H1 (cell line): ENCODE results near the gene DDX50. TPM values are rescaled to one million over a fixed set of nuclear protein-coding genes. Genes with fewer than 3 reads are reported as not detected.

Source experiments
- CTCF ChIA-PET: fragments of 300-600 bp; sonication (Branson Sonifier 250); formaldehyde crosslinking; loops from one replicate; lab custom pipeline; 2021; ENCODE audit not compliant: partially characterized antibody; lab: Charles Lee
- POLR2A ChIA-PET: fragments of 300-600 bp; sonication (Branson Sonifier 250); formaldehyde crosslinking; loops from one replicate; lab custom pipeline; 2021; ENCODE audit warnings: inconsistent platforms; ENCODE audit not compliant: partially characterized antibody; lab: Charles Lee
- DNase-seq, 2 experiments: peaks; one replicate each; pipeline versions ENCODE4 v3.0.0 to v3.0.0-alpha.2; 2010 to 2022; ENCODE audit warnings: low spot score in 2 of 2, low read depth in 1 of 2, mixed read lengths in 1 of 2
- FAIRE-seq: peaks from 2 replicates; lab custom pipeline; 2011; peaks lifted over from hg19 to GRCh38; lab: Jason Lieb, UNC
- H2AFZ ChIP-seq: 2 replicates; pipeline ENCODE4 v1.8.1; 2012; ENCODE audit warnings: low read length, inconsistent platforms
- H2AK5ac ChIP-seq: 2 replicates; pipeline ENCODE4 v1.6.1; 2013; ENCODE audit warnings: low read depth, low read length
- H2BK120ac ChIP-seq: replicated peaks from 2 replicates; pipeline ENCODE3; 2013; ENCODE audit warnings: low read depth, low read length, inconsistent platforms
- H2BK12ac ChIP-seq: 2 replicates; pipeline ENCODE4 v1.6.1; 2013; ENCODE audit warnings: low read depth, low read length
- H2BK15ac ChIP-seq: 2 replicates; pipeline ENCODE4 v1.6.1; 2013; ENCODE audit warnings: low read length
- H2BK20ac ChIP-seq: 2 replicates; pipeline ENCODE4 v1.6.1; 2013; ENCODE audit warnings: low read length
- H2BK5ac ChIP-seq: 2 replicates; pipeline ENCODE4 v1.6.1; 2013; ENCODE audit warnings: low read depth, low read length
- H3K14ac ChIP-seq: 2 replicates; pipeline ENCODE4 v1.6.1; 2013; ENCODE audit warnings: inconsistent platforms; ENCODE audit not compliant: insufficient read length
- H3K18ac ChIP-seq: 2 replicates; pipeline ENCODE4 v1.6.1; 2013; ENCODE audit warnings: low read length; ENCODE audit errors: extremely low read depth
- H3K23ac ChIP-seq: 2 replicates; pipeline ENCODE4 v1.6.1; 2013; ENCODE audit warnings: inconsistent platforms; ENCODE audit not compliant: insufficient read length
- H3K23me2 ChIP-seq: 2 replicates; pipeline ENCODE4 v1.6.1; 2013; ENCODE audit warnings: low read depth, low read length
- H3K27ac ChIP-seq: 2 replicates; pipeline ENCODE4 v1.6.1; 2011; ENCODE audit warnings: low read depth, low read length, inconsistent platforms
- H3K27me3 ChIP-seq, 4 experiments: replicated peaks in 1 of 4; 1 replicate in 1 of 4; 2 replicates in 3 of 4; pipeline versions ENCODE4 v1.6.1 to v1.8.1; 2011 to 2013; ENCODE audit warnings: low read length in 3 of 4, mild to moderate bottlenecking in 3 of 4, inconsistent platforms in 2 of 4, mixed read lengths in 2 of 4, moderate library complexity in 1 of 4; ENCODE audit not compliant: control insufficient read depth in 3 of 4, insufficient read depth in 3 of 4; ENCODE audit errors: extremely low read depth in 1 of 4
- H3K36me3 ChIP-seq, 4 experiments: 2 replicates each; pipeline versions ENCODE4 v1.6.1 to v1.8.1; 2011 to 2013; ENCODE audit warnings: mild to moderate bottlenecking in 4 of 4, low read length in 3 of 4, moderate library complexity in 2 of 4, control low read depth in 1 of 4, inconsistent platforms in 1 of 4; ENCODE audit not compliant: insufficient read depth in 4 of 4, control insufficient read depth in 2 of 4
- H3K4ac ChIP-seq: replicated peaks from 2 replicates; pipeline ENCODE3; 2013; ENCODE audit warnings: low read length, low read depth, mixed read lengths, inconsistent platforms; ENCODE audit not compliant: insufficient read length
- H3K4me1 ChIP-seq, 4 experiments: replicated peaks in 1 of 4; 1 replicate in 1 of 4; 2 replicates in 3 of 4; pipeline versions ENCODE4 v1.6.1 to v1.8.1; 2011 to 2013; ENCODE audit warnings: low read length in 3 of 4, inconsistent platforms in 2 of 4, mixed read lengths in 1 of 4; ENCODE audit not compliant: insufficient read depth in 4 of 4, control insufficient read depth in 3 of 4
- H3K4me2 ChIP-seq, 2 experiments: 2 replicates each; pipeline versions ENCODE4 v1.6.1 to v1.8.1; 2011 to 2013; ENCODE audit warnings: low read depth in 2 of 2, low read length in 2 of 2, control low read depth in 1 of 2, inconsistent platforms in 1 of 2, mild to moderate bottlenecking in 1 of 2; ENCODE audit not compliant: insufficient read depth in 1 of 2
- H3K4me3 ChIP-seq, 4 experiments: fragments of 200-600, 300-600 bp in 1 of 4; sonication (generic), shearing (Covaris generic), sonication (Bioruptor Twin) in 1 of 4; 2 replicates each; pipeline versions ENCODE4 v1.5.1 to v1.8.1; 2011 to 2016; ENCODE audit warnings: low read length in 4 of 4, low read depth in 3 of 4, control low read depth in 2 of 4, inconsistent platforms in 2 of 4, mild to moderate bottlenecking in 2 of 4, mixed read lengths in 1 of 4, moderate library complexity in 1 of 4; ENCODE audit not compliant: insufficient read depth in 2 of 4; ENCODE audit errors: extremely low read depth in 1 of 4
- H3K56ac ChIP-seq: replicated peaks from 2 replicates; pipeline ENCODE3; 2013; ENCODE audit warnings: low read depth, mild to moderate bottlenecking, mixed read lengths, low read length, inconsistent platforms; ENCODE audit not compliant: insufficient read length
- H3K79me1 ChIP-seq: 2 replicates; pipeline ENCODE4 v1.6.1; 2013; ENCODE audit warnings: low read depth, low read length, control low read depth
- H3K79me2 ChIP-seq, 2 experiments: 2 replicates each; pipeline versions ENCODE4 v1.6.1 to v1.8.1; 2012 to 2013; ENCODE audit warnings: low read length in 2 of 2, mild to moderate bottlenecking in 2 of 2, inconsistent platforms in 1 of 2; ENCODE audit not compliant: insufficient read depth in 2 of 2, control insufficient read depth in 1 of 2
- H3K9ac ChIP-seq, 4 experiments: replicated peaks in 1 of 4; 1 replicate in 1 of 4; 2 replicates in 3 of 4; pipeline versions ENCODE4 v1.6.1 to v1.8.1; 2011 to 2013; ENCODE audit warnings: low read depth in 3 of 4, low read length in 3 of 4, control low read depth in 2 of 4, mild to moderate bottlenecking in 2 of 4, moderate library complexity in 2 of 4, inconsistent platforms in 1 of 4; ENCODE audit errors: extremely low read depth in 1 of 4
- H3K9me3 ChIP-seq, 2 experiments: 2 replicates each; pipeline versions ENCODE4 v1.6.1 to v1.8.1; 2012 to 2013; ENCODE audit warnings: mild to moderate bottlenecking in 2 of 2, moderate library complexity in 2 of 2, control low read depth in 1 of 2, inconsistent platforms in 1 of 2, low read depth in 1 of 2, low read length in 1 of 2, mixed read lengths in 1 of 2; ENCODE audit not compliant: insufficient read depth in 2 of 2
- H4K20me1 ChIP-seq, 2 experiments: replicated peaks in 1 of 2; 2 replicates each; pipeline versions ENCODE3 to v1.8.1; 2011 to 2013; ENCODE audit warnings: inconsistent platforms in 2 of 2, low read length in 2 of 2, mild to moderate bottlenecking in 1 of 2; ENCODE audit not compliant: insufficient read depth in 2 of 2, control insufficient read depth in 1 of 2
- H4K5ac ChIP-seq: 2 replicates; pipeline ENCODE4 v1.6.1; 2013; ENCODE audit warnings: low read length, low read depth, mixed read lengths, inconsistent platforms; ENCODE audit not compliant: insufficient read length
- H4K8ac ChIP-seq: 2 replicates; pipeline ENCODE4 v1.8.0; 2013; ENCODE audit warnings: mild to moderate bottlenecking, moderate library complexity, low read length, inconsistent platforms; ENCODE audit not compliant: insufficient read depth; ENCODE audit errors: extremely low read depth
- H4K91ac ChIP-seq: replicated peaks from 2 replicates; pipeline ENCODE3; 2013; ENCODE audit warnings: low read length, mixed read lengths, inconsistent platforms; ENCODE audit not compliant: insufficient read length
- BACH1 ChIP-seq: IDR thresholded peaks from 2 replicates; pipeline ENCODE4 v1.6.1; 2012; ENCODE audit warnings: low read length, improper control_type of control experiment
- CBX8 ChIP-seq: fragments of 300-800, 300-1000 bp; sonication (generic); IDR thresholded peaks from 2 replicates; pipeline ENCODE4 v1.7.1; 2016; ENCODE audit warnings: low read depth, low read length, borderline replicate concordance
- EP300 ChIP-seq, 2 experiments: IDR thresholded peaks; 1 replicate in 1 of 2; 2 replicates in 1 of 2; pipeline ENCODE4 v1.6.1; 2011 to 2012; ENCODE audit warnings: low read depth in 2 of 2, low read length in 2 of 2, mild to moderate bottlenecking in 2 of 2, borderline replicate concordance in 1 of 2, inconsistent platforms in 1 of 2, moderate library complexity in 1 of 2
- KDM1A ChIP-seq: fragments of 200-600, 300-600 bp; sonication (generic); IDR thresholded peaks from 2 replicates; pipeline ENCODE4 v1.7.1; 2016; ENCODE audit warnings: mild to moderate bottlenecking, low read length, borderline replicate concordance
- PHF8 ChIP-seq: fragments of 200-600 bp; sonication (generic); conservative IDR thresholded peaks from 2 replicates; pipeline ENCODE4 v1.7.1; 2012; ENCODE audit warnings: low read depth, mild to moderate bottlenecking, inconsistent platforms, low read length, moderate library complexity
- SRF ChIP-seq: IDR thresholded peaks from 2 replicates; pipeline ENCODE4 v1.6.1; 2011; ENCODE audit warnings: mild to moderate bottlenecking, low read depth, low read length, moderate library complexity
- WGBS, 2 experiments: shearing (Covaris generic) in 1 of 2; methylation state at CpG; one replicate each; pipeline versions ENCODE4 v1.1.6 to v1.1.7; 2013 to 2015; ENCODE audit warnings: low lambda C conversion rate in 2 of 2, mixed read lengths in 2 of 2, inconsistent platforms in 1 of 2, low coverage in 1 of 2, missing lambda C conversion rate in 1 of 2; ENCODE audit not compliant: insufficient replicate concordance in 2 of 2, insufficient coverage in 1 of 2, insufficient read length in 1 of 2; ENCODE audit errors: extremely low coverage in 1 of 2, missing lambda C conversion rate in 1 of 2; 5-methylcytosine and 5-hydroxymethylcytosine counted together
- polyA plus RNA-seq, 7 experiments: library from polyadenylated mRNA; depleted of rRNA in 3 of 7; stranded (reverse) in 5 of 7; unstranded in 2 of 7; fragments of >200 nt in 5 of 7; fragments of 200-250 nt in 2 of 7; gene quantifications; 1 replicate in 5 of 7; 2 replicates in 1 of 7; 4 replicates in 1 of 7; pipeline versions ENCODE4 v1.2.1 to v1.2.3, GENCODE V29; 2011 to 2013; ENCODE audit warnings: missing spikeins in 2 of 7, mixed read lengths in 2 of 7
- total RNA-seq: library from RNA; stranded (reverse); fragmentation: NEBNext Ultra II Directional; extraction: Animal tissue kit (Norgen Biotek cat#: 25700); gene quantifications from 2 replicates; pipeline ENCODE4 v1.2.1, GENCODE V29; 2021
- TF ChIP-seq, protein P1 (sequence below): IDR thresholded peaks from 2 replicates; pipeline ENCODE4 v1.6.1; 2012; ENCODE audit warnings: inconsistent platforms
- TF ChIP-seq, protein P2 (sequence below): IDR thresholded peaks from 2 replicates; pipeline ENCODE4 v1.6.1; 2011; ENCODE audit warnings: low read length, improper control_type of control experiment

Gene DDX50
- total and polyA plus RNA-seq, 2 of the 8 experiments (the other 6 are each of a cell fraction or from before 2014, with no cell fraction given), result 20.0 to 36.5 TPM

- no peaks in the 10 kb centered on the region for H3K9me3 ChIP-seq
- H3K4me2 ChIP-seq, result peak overlapping the region; percentile 45 to 95
- peak overlapping the region; percentile 68 to 90 (median 86) for H3K9ac ChIP-seq
- ChIA-PET POLR2A (interaction anchor here (0.6 to 11.6 kb wide), 6 partner anchors 8 to 1232 kb away, joined by 3 to 91 read pairs (median 4); partner anchors contain the start of gene DDX21), CTCF (interaction anchor here (0.5 to 3.2 kb wide), 5 partner anchors 8 to 103 kb away, joined by 3 to 14 read pairs (median 4); no protein-coding TSS in a partner anchor)
- H3K27me3 ChIP-seq, result no peaks in the 10 kb centered on the region
- H3K4ac ChIP-seq, result peak overlapping the region; percentile 97
- no peak overlapping the region for H3K23ac ChIP-seq
- DNase-seq (no peak), FAIRE-seq (no peak)
- 24% methylated on average over 22 of the region's 22 CpGs; no CpG with 5 or more reads in 1 of the 2 experiments for WGBS, 2 experiments
- peak overlapping the region; percentile 51 to 99 (median 82) for H3K4me3 ChIP-seq
- H2BK120ac ChIP-seq, result no peak overlapping the region
- H3K56ac ChIP-seq, result peak overlapping the region; percentile 90
- no peak overlapping the region for H2BK12ac ChIP-seq
- H2BK20ac ChIP-seq, result no peak overlapping the region
- no peaks in the 10 kb centered on the region; a peak in 1 of 7 replicates for H3K4me1 ChIP-seq
- H3K18ac ChIP-seq, result peak overlapping the region; percentile 56; the same call in 1 of the 2 replicates
- no peak overlapping the region for H2BK15ac ChIP-seq
- no peak overlapping the region for H3K14ac ChIP-seq
- peak overlapping the region; percentile 95 for H4K91ac ChIP-seq
- peak overlapping the region; percentile 91 for H2AFZ ChIP-seq
- peak overlapping the region; percentile 67 for H3K27ac ChIP-seq
- H4K5ac ChIP-seq, result no peak overlapping the region
- H3K23me2 ChIP-seq, result no peaks in the 10 kb centered on the region; the same call in 1 of the 2 replicates
- H2BK5ac ChIP-seq, result peak overlapping the region; percentile 91
- H3K79me1 ChIP-seq, result peaks cover 7% of the 10 kb centered on the region
- no peak overlapping the region for H2AK5ac ChIP-seq
- peaks cover 13 to 54% of the 10 kb centered on the region in 2 experiments for H3K79me2 ChIP-seq
- H4K20me1 ChIP-seq, result peaks cover 0 to 3% of the 10 kb centered on the region in 2 experiments
- H3K36me3 ChIP-seq, result peaks cover under 1 to 9% (median 6%) of the 10 kb centered on the region in 4 experiments; a peak in 7 of 8 replicates
- H4K8ac ChIP-seq, result peak overlapping the region; percentile 98; the same call in 1 of the 2 replicates
- TF ChIP-seq PHF8 (no peak; the same call in 1 of the 2 replicates), EP300 (IDR thresholded peaks at IDR 0.05; ENCODE audit: borderline replicate concordance in 1 of 2, low read depth in 2 of 2, low read length in 2 of 2) (no peak), KDM1A (peak; percentile 84), SRF (no peak), BACH1 (no peak), CBX8 (no peak)
- TF ChIP-seq, protein P1, sequence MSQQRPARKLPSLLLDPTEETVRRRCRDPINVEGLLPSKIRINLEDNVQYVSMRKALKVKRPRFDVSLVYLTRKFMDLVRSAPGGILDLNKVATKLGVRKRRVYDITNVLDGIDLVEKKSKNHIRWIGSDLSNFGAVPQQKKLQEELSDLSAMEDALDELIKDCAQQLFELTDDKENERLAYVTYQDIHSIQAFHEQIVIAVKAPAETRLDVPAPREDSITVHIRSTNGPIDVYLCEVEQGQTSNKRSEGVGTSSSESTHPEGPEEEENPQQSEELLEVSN, result no peak
- TF ChIP-seq, protein P2, sequence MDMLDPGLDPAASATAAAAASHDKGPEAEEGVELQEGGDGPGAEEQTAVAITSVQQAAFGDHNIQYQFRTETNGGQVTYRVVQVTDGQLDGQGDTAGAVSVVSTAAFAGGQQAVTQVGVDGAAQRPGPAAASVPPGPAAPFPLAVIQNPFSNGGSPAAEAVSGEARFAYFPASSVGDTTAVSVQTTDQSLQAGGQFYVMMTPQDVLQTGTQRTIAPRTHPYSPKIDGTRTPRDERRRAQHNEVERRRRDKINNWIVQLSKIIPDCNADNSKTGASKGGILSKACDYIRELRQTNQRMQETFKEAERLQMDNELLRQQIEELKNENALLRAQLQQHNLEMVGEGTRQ, result no peak
Measured at GRCh38 chr10:68989317-68989990, 88.3 kb downstream of the DDX50 start.
